Loucy (cell line): ENCODE data around the gene GNAO1.

ENCODE experiments used
- EZH2phosphoT487 ChIP-seq: fragments of 200-600 bp; IDR thresholded peaks from 2 replicates; pipeline ENCODE4 v1.6.1; 2018; ENCODE audit warnings: antibody characterized with exemption, mild to moderate bottlenecking, moderate library complexity, borderline replicate concordance
- TF ChIP-seq, protein P1 (sequence below): fragments of 200-600 bp; sonication (generic); conservative IDR thresholded peaks from 2 replicates; pipeline ENCODE4 v1.5.1; 2014; ENCODE audit warnings: mild to moderate bottlenecking, antibody characterized with exemption, low read length

DNA sequence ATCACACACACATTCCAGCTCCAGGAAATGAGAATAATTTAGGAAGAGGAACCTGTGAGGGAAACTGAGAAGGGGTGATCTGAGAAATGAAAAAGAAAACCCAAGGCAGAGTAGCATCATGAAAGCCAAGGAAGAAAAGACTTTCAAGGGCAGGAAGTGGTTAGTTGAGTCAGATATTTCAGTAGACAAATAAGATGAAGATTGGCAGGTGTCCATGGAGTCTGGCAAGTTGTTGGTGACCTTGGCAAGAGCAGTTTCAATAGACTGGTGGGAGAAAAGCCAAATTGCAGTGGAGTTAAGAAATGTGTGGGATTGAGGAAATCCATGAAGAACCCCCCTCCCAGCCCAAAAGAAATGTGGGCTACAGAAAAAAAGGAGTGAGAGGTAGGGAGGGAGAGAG, 10.7 kb downstream of the GNAO1 start:
- TF ChIP-seq, protein P1, sequence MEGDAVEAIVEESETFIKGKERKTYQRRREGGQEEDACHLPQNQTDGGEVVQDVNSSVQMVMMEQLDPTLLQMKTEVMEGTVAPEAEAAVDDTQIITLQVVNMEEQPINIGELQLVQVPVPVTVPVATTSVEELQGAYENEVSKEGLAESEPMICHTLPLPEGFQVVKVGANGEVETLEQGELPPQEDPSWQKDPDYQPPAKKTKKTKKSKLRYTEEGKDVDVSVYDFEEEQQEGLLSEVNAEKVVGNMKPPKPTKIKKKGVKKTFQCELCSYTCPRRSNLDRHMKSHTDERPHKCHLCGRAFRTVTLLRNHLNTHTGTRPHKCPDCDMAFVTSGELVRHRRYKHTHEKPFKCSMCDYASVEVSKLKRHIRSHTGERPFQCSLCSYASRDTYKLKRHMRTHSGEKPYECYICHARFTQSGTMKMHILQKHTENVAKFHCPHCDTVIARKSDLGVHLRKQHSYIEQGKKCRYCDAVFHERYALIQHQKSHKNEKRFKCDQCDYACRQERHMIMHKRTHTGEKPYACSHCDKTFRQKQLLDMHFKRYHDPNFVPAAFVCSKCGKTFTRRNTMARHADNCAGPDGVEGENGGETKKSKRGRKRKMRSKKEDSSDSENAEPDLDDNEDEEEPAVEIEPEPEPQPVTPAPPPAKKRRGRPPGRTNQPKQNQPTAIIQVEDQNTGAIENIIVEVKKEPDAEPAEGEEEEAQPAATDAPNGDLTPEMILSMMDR = no peak
- TF ChIP-seq EZH2phosphoT487 = no peak
